ENCODE measurements around the gene CNOT1.

GRCh38 chr16:58478427-58478826 lies 151.2 kb downstream of the CNOT1 start:
- no peak for TF ChIP-seq CTCF (IDR thresholded peaks at IDR 0.05; ENCODE audit: poor library complexity)
- no peak for TF ChIP-seq EZH2phosphoT487 (IDR thresholded peaks at IDR 0.05; ENCODE audit: low read depth, severe bottlenecking, unreplicated experiment)

All from hepatocyte (in vitro differentiated cells).